Nephron (organoid): ENCODE data around the gene PIGN.
A peak's percentile ranks its signal among the peaks of the same experiment; 100 is the strongest.

Experiments
- H3K27ac Mint-ChIP-seq, 3 experiments: 2 replicates each; pipeline ENCODE4 v1.8.0; 2020; ENCODE audit warnings: mixed read lengths in 3 of 3, mild to moderate bottlenecking in 2 of 3, moderate library complexity in 1 of 3
- H3K27me3 Mint-ChIP-seq: 2 replicates; pipeline ENCODE4 v1.8.0; 2021; ENCODE audit warnings: low read depth, mild to moderate bottlenecking, moderate library complexity, mixed read lengths
- H3K36me3 Mint-ChIP-seq: 2 replicates; pipeline ENCODE4 v1.8.0; 2020; ENCODE audit warnings: low read depth, mixed read lengths
- H3K4me1 Mint-ChIP-seq: 2 replicates; pipeline ENCODE4 v1.8.0; 2020; ENCODE audit warnings: mixed read lengths
- H3K4me3 Mint-ChIP-seq, 3 experiments: 2 replicates each; pipeline ENCODE4 v1.8.0; 2020; ENCODE audit warnings: mild to moderate bottlenecking in 3 of 3, mixed read lengths in 3 of 3, moderate library complexity in 2 of 3
- H3K9me3 Mint-ChIP-seq: 2 replicates; pipeline ENCODE4 v1.8.0; 2020; ENCODE audit warnings: mixed read lengths
- CTCF ChIP-seq, 3 experiments: fragments of 200-600 bp; sonication (generic); IDR thresholded peaks; one replicate each; pipeline ENCODE4 v1.5.0; 2021; ENCODE audit warnings: antibody characterized with exemption in 3 of 3; ENCODE audit not compliant: unreplicated experiment in 3 of 3

Gene PIGN

GRCh38 chr18:62105376-62105775, 81.5 kb downstream of the PIGN start:
- peaks cover 17% of the 10 kb centered on the region for H3K36me3 Mint-ChIP-seq
- no peak overlapping the region for H3K27ac Mint-ChIP-seq
- no peaks in the 10 kb centered on the region for H3K9me3 Mint-ChIP-seq
- no peak overlapping the region for H3K4me3 Mint-ChIP-seq
- TF ChIP-seq CTCF (IDR thresholded peaks at IDR 0.05; ENCODE audit: unreplicated experiment in 3 of 3): no peak
- H3K4me1 Mint-ChIP-seq: peaks cover 12% of the 10 kb centered on the region
- no peaks in the 10 kb centered on the region for H3K27me3 Mint-ChIP-seq

DNA sequence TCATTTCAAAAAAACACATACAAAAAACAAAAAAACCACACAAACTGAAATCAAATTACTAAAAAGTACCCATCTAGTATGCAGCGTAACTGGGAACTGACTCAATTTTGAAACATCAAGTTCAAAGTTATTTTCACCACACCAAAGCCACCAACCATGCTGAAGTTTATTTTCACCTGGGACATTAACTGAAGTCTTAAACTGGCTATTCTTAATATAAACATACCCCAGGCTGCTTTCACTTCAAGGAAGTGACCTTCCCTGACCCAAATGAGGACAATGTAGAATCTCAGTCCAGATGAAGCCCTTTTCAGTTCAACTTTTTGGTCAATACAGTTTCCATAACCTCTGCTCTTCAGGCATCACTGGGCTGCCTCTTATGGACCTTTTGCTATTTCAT, 84.6 kb downstream of the PIGN start:
- H3K4me1 Mint-ChIP-seq: no peaks in the 10 kb centered on the region
- no peak overlapping the region for H3K4me3 Mint-ChIP-seq
- peaks cover 47% of the 10 kb centered on the region for H3K36me3 Mint-ChIP-seq
- H3K27me3 Mint-ChIP-seq: no peaks in the 10 kb centered on the region
- H3K27ac Mint-ChIP-seq: no peak overlapping the region
- H3K9me3 Mint-ChIP-seq: peaks cover 16% of the 10 kb centered on the region
- no peak for TF ChIP-seq CTCF (IDR thresholded peaks at IDR 0.05; ENCODE audit: unreplicated experiment in 3 of 3)

- H3K27ac Mint-ChIP-seq: no peak overlapping the region
- no peaks in the 10 kb centered on the region for H3K27me3 Mint-ChIP-seq
- H3K4me1 Mint-ChIP-seq: no peaks in the 10 kb centered on the region
- no peak for TF ChIP-seq CTCF (IDR thresholded peaks at IDR 0.05; ENCODE audit: unreplicated experiment in 3 of 3)
- peaks cover 16% of the 10 kb centered on the region for H3K9me3 Mint-ChIP-seq
- H3K36me3 Mint-ChIP-seq: peaks cover 43% of the 10 kb centered on the region
- no peak overlapping the region for H3K4me3 Mint-ChIP-seq
Measured at GRCh38 chr18:62101321-62101721, 85.5 kb downstream of the PIGN start.

- H3K27me3 Mint-ChIP-seq: no peaks in the 10 kb centered on the region
- H3K4me3 Mint-ChIP-seq: no peak overlapping the region
- peaks cover 51% of the 10 kb centered on the region for H3K36me3 Mint-ChIP-seq
- H3K9me3 Mint-ChIP-seq: peaks cover 18% of the 10 kb centered on the region
- TF ChIP-seq CTCF (IDR thresholded peaks at IDR 0.05; ENCODE audit: unreplicated experiment in 3 of 3): no peak
- H3K27ac Mint-ChIP-seq: no peak overlapping the region
- H3K4me1 Mint-ChIP-seq: no peaks in the 10 kb centered on the region
Measured at GRCh38 chr18:62098960-62099359, 87.9 kb downstream of the PIGN start.

DNA sequence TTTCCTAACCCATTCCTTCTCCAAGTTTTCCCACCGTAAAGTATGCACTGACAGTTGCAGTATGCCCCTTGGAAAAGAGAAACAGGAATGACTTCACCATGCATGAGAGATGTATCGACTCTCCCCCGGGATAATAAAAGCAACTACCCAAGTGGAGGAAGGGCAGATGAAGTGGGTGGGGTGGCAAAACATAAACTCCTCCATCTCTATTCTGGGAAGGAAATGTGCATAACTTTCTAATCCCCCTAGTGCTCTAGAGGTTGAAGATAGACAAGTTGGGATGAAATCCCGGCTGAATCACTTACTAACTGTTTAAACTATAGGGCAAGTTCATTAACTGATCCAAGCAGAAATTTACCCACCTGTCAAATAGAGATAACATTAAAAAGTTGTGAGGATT, 89.2 kb downstream of the PIGN start:
- no peaks in the 10 kb centered on the region for H3K27me3 Mint-ChIP-seq
- H3K4me1 Mint-ChIP-seq: no peaks in the 10 kb centered on the region
- no peak for TF ChIP-seq CTCF (IDR thresholded peaks at IDR 0.05; ENCODE audit: unreplicated experiment in 3 of 3)
- peaks cover 18% of the 10 kb centered on the region for H3K9me3 Mint-ChIP-seq
- H3K36me3 Mint-ChIP-seq: peaks cover 51% of the 10 kb centered on the region
- H3K4me3 Mint-ChIP-seq: no peak overlapping the region
- no peak overlapping the region for H3K27ac Mint-ChIP-seq

GRCh38 chr18:62091487-62092120, 95.3 kb downstream of the PIGN start:
- Mint-ChIP-seq H3K36me3 (peaks cover 21% of the 10 kb centered on the region), H3K27me3 (no peaks in the 10 kb centered on the region), H3K9me3 (peaks cover 2% of the 10 kb centered on the region), H3K4me1 (no peaks in the 10 kb centered on the region), H3K4me3 (no peak overlapping the region), H3K27ac (peak overlapping the region; percentile 26 to 60 (median 51))
- no peak for TF ChIP-seq CTCF (IDR thresholded peaks at IDR 0.05; ENCODE audit: unreplicated experiment in 3 of 3)
